GM18858 (cell line): ENCODE measurements around the gene ZMIZ1.

ENCODE experiments used
- ATAC-seq: cut with Tn5 transposase; IDR thresholded peaks from one replicate; pipeline ENCODE4 v1.9.1; 2021; ENCODE audit not compliant: unreplicated experiment

ZMIZ1 gene

GRCh38 chr10:79135790-79136189 lies 67.0 kb downstream of the ZMIZ1 start:
- ATAC-seq = no peak

- ATAC-seq = no peak
These were observed 67.7 kb downstream of the ZMIZ1 start for GRCh38 chr10:79136236-79137005.

- no peak for ATAC-seq
These were observed 68.6 kb downstream of the ZMIZ1 start for GRCh38 chr10:79137300-79137756.

DNA sequence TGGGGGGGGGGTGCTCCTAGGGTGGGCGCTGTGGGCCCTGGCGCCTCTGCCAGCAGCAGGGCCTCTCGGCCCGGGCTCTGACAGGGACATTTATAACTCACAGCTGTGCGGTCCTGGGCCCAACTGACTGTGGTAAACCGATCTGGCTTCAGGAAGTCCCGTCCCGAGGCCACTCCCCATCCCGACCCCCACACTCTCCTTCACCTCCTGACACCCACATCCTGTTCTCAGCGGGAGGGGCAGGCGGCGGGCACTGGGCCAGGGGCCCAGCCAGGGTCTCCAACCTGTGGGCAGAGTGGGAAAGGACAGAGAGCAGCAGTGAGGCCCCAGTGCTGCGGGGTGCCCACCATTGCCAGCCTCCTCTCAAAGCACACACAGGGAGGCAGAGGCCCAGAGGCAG lies 69.1 kb downstream of the ZMIZ1 start:
- no peak for ATAC-seq

- no peak for ATAC-seq
These were observed 69.8 kb downstream of the ZMIZ1 start for GRCh38 chr10:79138449-79139123.

DNA sequence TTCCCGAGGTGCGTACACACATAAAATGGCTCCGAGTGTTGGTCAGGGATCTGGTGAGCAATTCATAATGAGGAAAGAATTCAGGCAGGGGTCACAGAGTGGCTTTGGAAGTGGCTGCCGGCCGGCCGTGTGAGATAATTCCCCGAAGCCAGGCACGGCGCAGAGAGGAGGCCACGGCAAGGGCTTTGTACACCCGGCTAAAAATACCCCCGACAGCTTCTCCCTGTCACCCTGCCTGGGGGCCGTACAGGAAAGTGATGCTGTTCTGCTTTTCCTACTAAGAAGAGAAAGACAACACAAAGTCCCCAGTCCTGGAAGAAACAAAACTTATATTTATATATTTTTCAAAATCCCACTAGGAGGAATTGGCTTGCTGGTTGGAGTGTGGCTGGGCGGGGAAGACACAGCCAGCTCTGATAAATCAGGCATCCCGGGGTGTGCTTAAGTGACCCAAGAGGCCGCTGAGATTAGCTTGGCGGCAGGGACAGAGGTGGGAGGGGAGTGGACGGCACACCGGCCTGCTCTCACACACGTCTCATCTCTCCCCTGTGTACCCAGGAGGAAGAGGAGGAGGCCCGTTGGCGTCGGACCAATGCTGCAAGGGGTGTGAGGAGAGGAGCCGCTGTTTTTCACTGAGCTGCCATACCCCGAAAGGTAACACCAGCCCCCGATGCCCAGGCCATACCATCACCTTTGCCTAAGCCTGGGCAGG lies 70.5 kb downstream of the ZMIZ1 start:
- no peak for ATAC-seq

GRCh38 chr10:79140085-79140793 lies 71.5 kb downstream of the ZMIZ1 start:
- no peak for ATAC-seq

- ATAC-seq = no peak
These were observed 72.1 kb downstream of the ZMIZ1 start for GRCh38 chr10:79140855-79141254.

DNA sequence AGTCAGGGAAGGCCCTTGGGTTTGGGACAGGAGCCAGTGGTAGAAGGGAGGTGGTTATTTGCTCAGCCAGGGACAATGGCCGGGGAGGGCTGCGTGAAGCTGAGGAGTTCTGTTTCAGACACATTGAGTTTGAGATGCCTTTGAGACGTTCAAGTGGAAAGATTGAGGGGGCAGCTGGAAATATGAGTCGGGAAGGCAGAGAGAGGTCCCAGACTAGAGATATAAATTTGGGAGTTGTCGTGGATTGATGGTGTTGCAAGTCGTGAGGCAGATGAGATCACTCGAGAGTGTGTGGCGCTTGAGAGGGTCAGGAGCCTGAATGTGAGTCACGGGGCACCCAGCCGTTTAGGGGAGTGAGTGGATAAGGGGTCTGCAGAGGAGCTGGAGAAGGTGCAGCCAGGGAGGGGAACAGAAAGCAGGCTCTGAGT lies 73.3 kb downstream of the ZMIZ1 start:
- ATAC-seq = no peak

DNA sequence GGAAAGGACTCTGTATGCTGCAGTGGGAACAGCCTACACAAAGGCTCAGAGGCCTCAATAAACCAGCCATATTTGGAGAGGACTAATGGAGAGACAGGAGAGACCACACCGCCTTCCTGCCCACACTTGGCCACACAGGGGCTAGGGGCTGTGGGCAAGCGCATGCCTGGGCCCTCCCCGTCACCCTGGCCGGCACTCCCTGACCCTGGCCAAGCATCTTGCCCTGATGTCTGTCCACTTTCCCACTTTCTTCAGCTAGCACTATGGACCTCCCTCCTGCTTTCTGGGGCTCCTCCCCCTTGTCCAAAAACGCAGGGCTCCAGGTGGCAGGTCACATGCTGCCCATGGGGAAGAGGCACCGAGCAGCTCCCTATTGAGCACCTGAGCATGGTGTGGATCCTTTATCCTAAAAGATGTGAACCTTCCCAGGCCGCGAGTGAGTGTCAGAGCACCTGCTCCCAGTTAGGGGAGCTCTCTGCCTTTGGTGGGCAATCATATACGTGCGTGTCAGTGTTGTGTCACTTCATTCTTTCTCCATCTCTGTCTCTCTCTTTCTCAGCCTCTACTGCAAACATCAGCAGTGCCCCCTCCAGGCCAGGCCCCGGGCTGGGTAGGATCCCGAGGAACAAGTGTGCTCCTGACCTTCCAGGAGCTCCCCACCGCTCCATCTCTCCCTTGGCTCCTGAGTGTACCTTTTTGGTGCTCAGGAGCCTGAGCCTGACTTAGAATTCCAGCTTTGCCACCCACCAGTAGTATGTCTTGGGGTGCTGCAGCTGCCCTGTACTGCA lies 74.0 kb downstream of the ZMIZ1 start:
- ATAC-seq = no peak

DNA sequence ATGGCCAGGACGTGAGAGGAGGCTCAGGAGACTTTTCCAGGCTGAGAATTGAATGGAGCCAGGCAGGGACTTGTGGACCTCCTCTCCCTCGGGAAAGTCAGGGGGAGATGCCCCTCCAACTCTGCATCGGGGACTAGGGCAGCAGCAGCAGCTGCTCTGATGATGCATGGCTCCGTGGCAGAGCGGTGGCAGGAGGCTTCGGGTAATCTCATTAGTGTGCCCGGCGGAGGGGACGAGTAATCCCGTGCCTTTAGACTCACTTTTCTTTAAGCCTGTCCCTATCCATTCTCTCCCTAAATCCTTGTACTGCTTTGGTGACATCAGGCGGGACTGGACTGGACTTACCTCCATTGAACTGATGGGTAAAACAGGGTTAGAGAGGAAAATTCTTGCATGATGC lies 75.1 kb downstream of the ZMIZ1 start:
- ATAC-seq = no peak

DNA sequence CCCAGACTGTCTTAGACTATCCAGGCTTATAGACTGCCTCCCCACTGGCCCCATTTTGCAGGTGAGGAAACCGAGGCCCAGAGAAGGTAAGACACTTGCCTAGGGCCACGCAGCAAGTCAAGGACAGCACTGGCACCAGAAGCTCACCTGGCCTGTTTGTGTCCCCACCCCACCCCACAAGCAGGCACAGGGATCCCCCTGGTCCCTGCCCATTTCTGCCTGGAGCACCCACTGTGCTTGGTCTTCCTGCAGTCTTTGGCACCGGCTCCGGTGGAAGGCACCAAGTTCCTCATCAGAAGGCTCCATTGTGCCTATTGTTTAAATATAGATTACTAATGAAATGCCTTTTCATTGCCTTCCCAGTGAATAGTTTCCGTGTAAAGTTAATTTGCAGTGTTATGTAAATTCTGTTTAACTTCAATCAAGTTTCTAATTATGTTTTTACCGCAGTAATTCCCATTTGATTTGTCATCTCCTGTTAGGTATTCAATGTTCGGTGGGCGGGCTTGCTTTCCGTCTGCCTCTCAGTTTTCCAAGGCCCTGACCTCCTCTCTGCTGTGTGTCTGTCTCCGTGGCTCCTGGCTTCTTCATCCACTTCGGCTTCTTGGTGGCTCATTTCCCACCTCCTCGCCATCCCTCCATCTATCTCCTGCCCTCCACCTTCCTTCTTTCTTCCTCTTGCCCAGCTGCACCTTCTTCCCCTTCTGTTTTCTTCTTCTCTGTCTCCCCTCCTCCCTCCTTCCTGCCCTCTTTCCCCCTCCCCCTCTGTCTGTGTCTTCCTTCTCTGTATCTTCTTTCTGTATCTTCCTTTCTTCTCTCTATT lies 75.8 kb downstream of the ZMIZ1 start:
- no peak for ATAC-seq

- no peak for ATAC-seq
These were observed 76.4 kb downstream of the ZMIZ1 start for GRCh38 chr10:79145174-79145483.

DNA sequence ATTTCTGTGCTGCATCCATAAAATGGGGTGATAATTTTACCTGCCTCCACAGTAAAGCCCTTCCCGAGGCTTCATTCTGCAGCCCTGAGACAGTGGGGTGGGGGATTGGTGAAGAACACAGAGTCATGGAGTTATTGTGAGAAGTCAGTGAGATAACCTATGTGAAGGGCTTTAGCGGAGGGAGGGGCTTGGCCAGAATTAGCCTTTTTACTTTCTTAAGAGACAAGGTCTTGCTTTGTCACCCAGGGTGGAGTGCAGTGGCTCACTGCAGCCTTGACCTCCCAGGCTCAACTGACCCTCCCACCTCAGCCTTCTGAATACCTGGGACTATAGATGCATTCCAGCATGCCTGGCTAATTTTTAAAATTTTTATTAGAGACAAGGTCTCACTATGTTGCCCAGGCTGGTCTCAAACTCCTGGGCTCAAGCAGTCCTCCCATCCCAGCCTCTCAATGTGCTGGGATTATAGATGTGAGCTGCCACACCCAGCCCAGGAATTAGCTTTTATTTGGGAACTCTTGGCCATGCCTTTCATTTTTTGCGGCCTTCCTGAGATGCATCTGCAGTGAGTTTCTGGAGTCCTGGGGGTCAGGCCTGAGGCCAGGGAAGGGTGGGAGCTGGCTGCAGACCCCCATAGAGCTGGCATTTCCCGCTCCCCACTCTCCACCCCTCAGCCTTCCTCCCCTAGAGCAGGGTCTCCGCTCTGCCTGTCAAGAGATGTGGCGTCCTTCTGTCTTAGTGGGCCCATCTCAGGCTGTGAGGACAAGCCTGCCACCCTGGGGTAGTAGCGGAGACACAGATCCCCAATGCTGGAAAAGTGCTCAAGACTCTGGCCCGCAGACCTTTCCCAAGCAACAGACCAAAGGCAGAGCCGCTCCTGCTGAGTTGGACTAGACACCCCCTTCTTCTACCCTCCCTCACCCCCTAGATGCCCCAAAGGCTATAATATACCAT lies 77.0 kb downstream of the ZMIZ1 start:
- ATAC-seq = no peak

DNA sequence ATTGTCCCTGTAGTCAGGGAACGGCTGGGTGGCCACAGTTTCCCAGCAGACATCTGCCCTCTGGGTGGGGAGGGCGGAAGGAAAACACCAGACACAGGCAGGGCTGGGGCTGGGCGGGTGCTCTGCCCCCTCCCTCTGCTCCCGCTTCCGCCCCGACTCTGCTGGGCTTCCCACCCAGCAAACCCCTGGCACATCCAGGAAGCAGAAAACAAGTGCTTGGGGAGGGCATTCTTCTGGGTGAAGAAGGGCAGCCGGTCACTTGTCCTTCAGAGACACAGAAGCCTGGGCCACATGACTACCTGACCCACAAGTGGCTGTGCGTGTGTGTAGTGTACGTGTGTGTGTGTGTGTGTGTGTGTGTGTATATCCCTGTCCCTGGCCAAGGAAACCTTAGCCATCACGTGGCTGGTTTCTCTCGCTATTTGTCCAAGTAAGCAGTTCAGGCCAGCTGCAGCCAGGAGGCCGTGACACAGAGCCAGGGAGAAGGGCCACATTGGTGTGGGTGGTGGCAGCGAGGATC lies 77.9 kb downstream of the ZMIZ1 start:
- no peak for ATAC-seq

- ATAC-seq = no peak
These were observed 78.5 kb downstream of the ZMIZ1 start for GRCh38 chr10:79147306-79147705.

GRCh38 chr10:79147796-79148451 lies 79.2 kb downstream of the ZMIZ1 start:
- no peak for ATAC-seq
